Upper lobe of left lung (tissue), 6 donors: ENCODE results near the gene PCDHB12. TPM values are rescaled to one million over a fixed set of nuclear protein-coding genes. Genes with fewer than 3 reads are reported as not detected.
"Not testable (repeated sequence)": the region's sequence is repeated elsewhere in the genome, so short reads cannot be mapped to it uniquely, and the experiment has no call there.

Experiments used
- ATAC-seq, 2 donors: fragments of 200-7000 bp; cut with Tn5 transposase; one replicate each; pipeline ENCODE4 v1.9.1; 2022; ENCODE audit warnings: mild to moderate bottlenecking in 2 of 2, moderate library complexity in 2 of 2; ENCODE audit not compliant: low FRiP score in 2 of 2
- DNase-seq, 2 donors: peaks; one replicate each; pipeline ENCODE4 v3.0.0-alpha.2; 2019 to 2020
- H3K27ac ChIP-seq, 4 donors: fragments of 200-600 bp; sonication (generic); one replicate each; pipeline ENCODE4 v1.5.1; 2016 to 2019
- H3K27me3 ChIP-seq, 4 donors: fragments of 200-600 bp; sonication (generic); one replicate each; pipeline ENCODE4 v1.5.1; 2017 to 2019
- H3K36me3 ChIP-seq, 4 donors: fragments of 200-600 bp; sonication (generic); one replicate each; pipeline ENCODE4 v1.5.1; 2016 to 2019
- H3K4me1 ChIP-seq, 4 donors: fragments of 200-600 bp; sonication (generic); one replicate each; pipeline ENCODE4 v1.5.1; 2018 to 2019
- H3K4me3 ChIP-seq, 4 donors: fragments of 200-600 bp; sonication (generic); one replicate each; pipeline ENCODE4 v1.5.1; 2017 to 2019; ENCODE audit warnings: mild to moderate bottlenecking in 2 of 4, moderate library complexity in 1 of 4
- H3K9me3 ChIP-seq, 4 donors: fragments of 200-600 bp; sonication (generic); one replicate each; pipeline ENCODE4 v1.5.1; 2018 to 2019
- CTCF ChIP-seq, 6 experiments: fragments of 450-650 bp in 4 of 6; fragments of 200-600 bp in 2 of 6; sonication (generic) in 2 of 6; IDR thresholded peaks; one replicate each; pipeline ENCODE4 v1.5.1; 2016 to 2019; ENCODE audit warnings: antibody characterized with exemption in 6 of 6
- EP300 ChIP-seq, 4 donors: sonication (generic); formaldehyde crosslinking; IDR thresholded peaks; one replicate each; pipeline ENCODE4 v1.5.1; 2017; ENCODE audit warnings: antibody characterized with exemption in 4 of 4, control low read depth in 2 of 4
- POLR2A ChIP-seq, 4 donors: fragments of 450-650 bp; IDR thresholded peaks; one replicate each; pipeline ENCODE4 v1.5.1; 2016 to 2017; ENCODE audit warnings: antibody characterized with exemption in 4 of 4, mild to moderate bottlenecking in 2 of 4
- POLR2AphosphoS5 ChIP-seq, 2 donors: sonication (generic); formaldehyde crosslinking; IDR thresholded peaks; one replicate each; pipeline ENCODE4 v1.5.1; 2017; ENCODE audit warnings: antibody characterized with exemption in 2 of 2
- WGBS, 2 donors: methylation state at CpG; one replicate each; pipeline ENCODE4 v1.1.5; 2017 to 2018; 5-methylcytosine and 5-hydroxymethylcytosine counted together
- total RNA-seq, 6 donors: library from RNA; depleted of rRNA in 4 of 6; stranded (reverse); fragments of >200 nt in 4 of 6; gene quantifications; one replicate each; pipeline versions ENCODE4 v1.1.0 to v1.2.1, GENCODE V29; 2016 to 2021
- donor health status: DM: no; HTN: no; CAD: no; lungs with moderate emphysema.
- donor health status: DM: no; HTN: yes; CAD: no; lungs with severe emphysema.

The PCDHB12 gene
- total RNA-seq, 6 donors from 2014 or later = 0.39 to 6.3 (median 1.8) TPM

- not testable (repeated sequence) for DNase-seq
- H3K9me3 ChIP-seq = peaks cover 44 to 69% (median 58%) of the 10 kb centered on the region in 4 donors
- ATAC-seq = peak in 1 of 2 donors; percentile 57
Measured at GRCh38 chr5:141213656-141214339, 5.3 kb downstream of the PCDHB12 start, which contains the start of gene PCDHB13. TSS of gene PCDHB13 (plus strand) at chr5:141213919. CDS start at chr5:141214124, 205 bp downstream.

GRCh38 chr5:141214583-141214982 lies 6.1 kb downstream of the PCDHB12 start:
- H3K27me3 ChIP-seq, H3K4me1 ChIP-seq, H3K4me3 ChIP-seq, ATAC-seq, H3K27ac ChIP-seq, H3K36me3 ChIP-seq, DNase-seq: not testable (repeated sequence)
- 54% methylated on average over 5 to 12 of the region's 12 CpGs for WGBS, 2 donors
- H3K9me3 ChIP-seq = peaks cover 51 to 71% (median 58%) of the 10 kb centered on the region in 4 donors

More at GRCh38 chr5:141213656-141214339, 5.3 kb downstream of the PCDHB12 start, which contains the start of gene PCDHB13:
- peak within 1 kb of the TSS in 2 of 4 donors; percentile 10 to 17 for H3K4me3 ChIP-seq
- H3K36me3 ChIP-seq, H3K4me1 ChIP-seq, H3K27me3 ChIP-seq, H3K27ac ChIP-seq: not testable (repeated sequence)
- peak in 3 of 6 experiments; percentile 28 to 29 (median 29) for TF ChIP-seq CTCF (IDR thresholded peaks at IDR 0.05)
- WGBS, 2 donors = 15 to 17% methylated on average over 11 to 13 of the region's 18 CpGs

GRCh38 chr5:141215504-141215903 lies 7.0 kb downstream of the PCDHB12 start:
- not testable (repeated sequence) for H3K4me3 ChIP-seq, H3K27me3 ChIP-seq, ATAC-seq, H3K4me1 ChIP-seq, H3K36me3 ChIP-seq, H3K27ac ChIP-seq
- H3K9me3 ChIP-seq = peaks cover 49 to 67% (median 60%) of the 10 kb centered on the region in 4 donors
- peak in 1 of 2 donors; percentile 61 for DNase-seq
- 12 to 44% methylated on average over 6 to 33 of the region's 40 CpGs for WGBS, 2 donors

GRCh38 chr5:141216035-141216434 lies 7.5 kb downstream of the PCDHB12 start:
- H3K4me1 ChIP-seq, ATAC-seq, H3K27ac ChIP-seq, H3K27me3 ChIP-seq, H3K4me3 ChIP-seq, H3K36me3 ChIP-seq: not testable (repeated sequence)
- WGBS, 2 donors = 30 to 41% methylated on average over 11 to 18 of the region's 26 CpGs
- peak in 1 of 2 donors; percentile 58 for DNase-seq
- H3K9me3 ChIP-seq = peaks cover 48 to 65% (median 60%) of the 10 kb centered on the region in 4 donors

- DNase-seq = no peak
- no peak for ATAC-seq
- Histone ChIP-seq H3K36me3 (no peaks in the 10 kb centered on the region), H3K4me3 (peak within 1 kb of the TSS in 3 of 4 donors; percentile 2 to 26 (median 7)), H3K27me3 (no peaks in the 10 kb centered on the region), H3K27ac (no peak within 1 kb of the TSS), H3K9me3 (peaks cover 57 to 81% (median 67%) of the 10 kb centered on the region in 4 donors), H3K4me1 (no peaks in the 10 kb centered on the region)
- no peak for TF ChIP-seq POLR2A (IDR thresholded peaks at IDR 0.05)
- TF ChIP-seq CTCF (IDR thresholded peaks at IDR 0.05) = no peak
- no peak for TF ChIP-seq EP300 (IDR thresholded peaks at IDR 0.05)
- no peak for TF ChIP-seq POLR2AphosphoS5 (IDR thresholded peaks at IDR 0.05)
- 23 to 31% methylated on average over 15 of the region's 15 CpGs for whole genome bisulfite sequencing, 2 donors
Measured at GRCh38 chr5:141223112-141223783, 14.7 kb downstream of the PCDHB12 start, which contains the start of gene PCDHB14. TSS of gene PCDHB14 (plus strand) at chr5:141223343. CDS start at chr5:141223506, 163 bp downstream.

GRCh38 chr5:141224844-141225243 lies 16.3 kb downstream of the PCDHB12 start:
- H3K4me3 ChIP-seq, H3K4me1 ChIP-seq, ATAC-seq, H3K36me3 ChIP-seq, H3K27ac ChIP-seq, H3K27me3 ChIP-seq: not testable (repeated sequence)
- 21 to 30% methylated on average over 19 to 32 of the region's 40 CpGs for WGBS, 2 donors
- peaks cover 42 to 65% (median 56%) of the 10 kb centered on the region in 4 donors for H3K9me3 ChIP-seq
- DNase-seq = peak in 1 of 2 donors; percentile 73

GRCh38 chr5:141225421-141225820 lies 16.9 kb downstream of the PCDHB12 start:
- not testable (repeated sequence) for H3K36me3 ChIP-seq, H3K27ac ChIP-seq, H3K4me1 ChIP-seq, H3K27me3 ChIP-seq, ATAC-seq, H3K4me3 ChIP-seq
- WGBS, 2 donors = 38 to 40% methylated on average over 20 to 21 of the region's 30 CpGs
- peak in 1 of 2 donors; percentile 59 for DNase-seq
- peaks cover 44 to 61% (median 57%) of the 10 kb centered on the region in 4 donors for H3K9me3 ChIP-seq
